GM23248 (cell line): ENCODE measurements around the gene SPATA16.

Source experiments
- EZH2 ChIP-seq: fragments of 200-600 bp; sonication (generic); IDR thresholded peaks from 2 replicates; pipeline ENCODE4 v1.6.1; 2018; ENCODE audit warnings: antibody characterized with exemption, mild to moderate bottlenecking; ENCODE audit not compliant: insufficient read depth, poor library complexity, severe bottlenecking
- EZH2phosphoT487 ChIP-seq: fragments of 200-600 bp; sonication (generic); IDR thresholded peaks from 2 replicates; pipeline ENCODE4 v1.6.1; 2018; ENCODE audit warnings: antibody characterized with exemption, moderate library complexity, mild to moderate bottlenecking, low read depth; ENCODE audit not compliant: insufficient read depth

DNA sequence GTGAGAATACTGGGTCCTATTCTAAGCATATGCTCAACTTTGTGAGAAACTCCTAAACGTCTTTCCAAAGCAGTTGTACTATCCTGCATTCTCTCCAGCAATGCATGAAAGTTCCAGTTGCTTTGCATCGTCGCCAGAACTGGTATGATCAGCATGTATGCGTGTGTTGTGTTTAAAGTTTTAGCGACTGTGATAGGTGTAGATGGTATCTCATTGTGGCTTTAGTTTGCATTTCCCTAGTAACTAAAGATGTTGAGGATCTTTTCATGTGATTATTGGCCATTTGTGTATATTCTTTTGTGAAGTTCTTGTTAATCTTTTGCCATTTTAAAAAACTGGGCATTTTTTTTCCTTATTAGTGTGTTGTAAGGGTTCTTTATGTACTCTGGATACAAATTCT, 115.1 kb downstream of the SPATA16 start:
- TF ChIP-seq EZH2 = no peak
- TF ChIP-seq EZH2phosphoT487 = no peak
